Liver (tissue), 3 donors: ENCODE data around the gene CDS1.

ENCODE experiments used
- RAD21 ChIP-seq, 2 donors: IDR thresholded peaks; 2 replicates each; pipeline ENCODE4 v1.6.1; 2016; ENCODE audit warnings: antibody characterized with exemption in 2 of 2, mild to moderate bottlenecking in 2 of 2
- SP1 ChIP-seq: IDR thresholded peaks from 2 replicates; pipeline ENCODE4 v1.6.1; 2018; ENCODE audit warnings: antibody characterized with exemption, mild to moderate bottlenecking
- TF ChIP-seq, protein P1 (sequence below): fragments of 150-350 bp; IDR thresholded peaks from 2 replicates; pipeline ENCODE4 v1.5.1; 2017; ENCODE audit warnings: improper control_type of control experiment, low read depth, low read length; ENCODE audit not compliant: missing input control
- TF ChIP-seq, protein P2 (sequence below): IDR thresholded peaks from 2 replicates; pipeline ENCODE4 v1.6.1; 2016; ENCODE audit warnings: antibody characterized with exemption
- TF ChIP-seq, protein P3 (sequence below): IDR thresholded peaks from 2 replicates; pipeline ENCODE4 v1.6.1; 2016; ENCODE audit warnings: antibody characterized with exemption
- donor health status: healthy.
- donor health status: healthy.

DNA sequence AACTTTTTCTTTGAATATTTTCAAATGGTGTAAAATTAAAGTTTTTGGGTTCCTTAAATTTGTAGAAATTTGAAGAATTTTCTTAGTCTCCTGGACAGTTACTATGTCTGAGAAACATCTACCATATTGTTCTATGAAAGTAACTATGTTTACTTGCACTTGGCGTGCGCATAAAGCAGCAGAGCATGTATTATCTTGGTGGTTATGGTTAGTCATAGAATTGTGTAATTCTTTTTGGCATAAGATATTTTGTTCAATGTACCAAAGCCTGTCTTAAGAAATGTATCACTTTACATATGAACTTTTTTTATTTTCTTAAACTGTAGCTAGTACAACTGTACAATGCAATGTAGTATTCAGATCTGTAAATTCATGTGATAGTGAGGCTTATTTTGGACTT, 49.2 kb downstream of the CDS1 start:
- TF ChIP-seq, protein P1, sequence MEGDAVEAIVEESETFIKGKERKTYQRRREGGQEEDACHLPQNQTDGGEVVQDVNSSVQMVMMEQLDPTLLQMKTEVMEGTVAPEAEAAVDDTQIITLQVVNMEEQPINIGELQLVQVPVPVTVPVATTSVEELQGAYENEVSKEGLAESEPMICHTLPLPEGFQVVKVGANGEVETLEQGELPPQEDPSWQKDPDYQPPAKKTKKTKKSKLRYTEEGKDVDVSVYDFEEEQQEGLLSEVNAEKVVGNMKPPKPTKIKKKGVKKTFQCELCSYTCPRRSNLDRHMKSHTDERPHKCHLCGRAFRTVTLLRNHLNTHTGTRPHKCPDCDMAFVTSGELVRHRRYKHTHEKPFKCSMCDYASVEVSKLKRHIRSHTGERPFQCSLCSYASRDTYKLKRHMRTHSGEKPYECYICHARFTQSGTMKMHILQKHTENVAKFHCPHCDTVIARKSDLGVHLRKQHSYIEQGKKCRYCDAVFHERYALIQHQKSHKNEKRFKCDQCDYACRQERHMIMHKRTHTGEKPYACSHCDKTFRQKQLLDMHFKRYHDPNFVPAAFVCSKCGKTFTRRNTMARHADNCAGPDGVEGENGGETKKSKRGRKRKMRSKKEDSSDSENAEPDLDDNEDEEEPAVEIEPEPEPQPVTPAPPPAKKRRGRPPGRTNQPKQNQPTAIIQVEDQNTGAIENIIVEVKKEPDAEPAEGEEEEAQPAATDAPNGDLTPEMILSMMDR, result no peak
- TF ChIP-seq, protein P2, sequence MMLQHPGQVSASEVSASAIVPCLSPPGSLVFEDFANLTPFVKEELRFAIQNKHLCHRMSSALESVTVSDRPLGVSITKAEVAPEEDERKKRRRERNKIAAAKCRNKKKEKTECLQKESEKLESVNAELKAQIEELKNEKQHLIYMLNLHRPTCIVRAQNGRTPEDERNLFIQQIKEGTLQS, result no peak
- TF ChIP-seq, protein P3, sequence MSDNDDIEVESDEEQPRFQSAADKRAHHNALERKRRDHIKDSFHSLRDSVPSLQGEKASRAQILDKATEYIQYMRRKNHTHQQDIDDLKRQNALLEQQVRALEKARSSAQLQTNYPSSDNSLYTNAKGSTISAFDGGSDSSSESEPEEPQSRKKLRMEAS, result no peak
- TF ChIP-seq RAD21 (IDR thresholded peaks at IDR 0.05) (no peak), SP1 (no peak)
